GM21825 (cell line): ENCODE measurements around the gene PLCD3.

Source experiments
- ATAC-seq: cut with Tn5 transposase; IDR thresholded peaks from one replicate; pipeline ENCODE4 v1.9.1; 2021; ENCODE audit warnings: mild to moderate bottlenecking, moderate library complexity; ENCODE audit not compliant: unreplicated experiment

PLCD3 gene

GRCh38 chr17:45081047-45081703, 51.1 kb downstream of the PLCD3 start:
- no peak for ATAC-seq

- no peak for ATAC-seq
Observed at GRCh38 chr17:45077643-45078042, 54.7 kb downstream of the PLCD3 start.

GRCh38 chr17:45073414-45074070, 58.8 kb downstream of the PLCD3 start:
- no peak for ATAC-seq

GRCh38 chr17:45070809-45071208, 61.5 kb downstream of the PLCD3 start:
- ATAC-seq, result no peak

DNA sequence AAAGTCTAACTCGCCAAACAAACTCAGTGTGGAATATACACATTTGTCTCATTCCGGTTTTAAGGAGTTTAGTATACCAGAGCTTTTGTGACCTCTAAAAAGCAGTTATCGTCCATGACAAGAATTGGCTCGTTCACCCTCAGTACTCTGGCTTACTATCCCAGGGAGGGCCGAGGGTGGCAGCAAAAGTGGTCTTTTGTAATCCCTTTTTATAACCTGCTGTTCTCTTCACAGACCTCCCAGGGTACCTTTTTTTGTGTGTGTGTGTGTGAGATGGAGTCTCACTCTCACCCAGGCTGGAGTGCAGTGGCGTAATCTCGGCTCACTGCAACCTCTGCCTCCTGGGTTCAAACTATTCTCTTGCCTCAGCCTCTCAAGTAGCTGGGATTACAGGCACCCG, 62.3 kb downstream of the PLCD3 start:
- no peak for ATAC-seq

- ATAC-seq, result no peak
Observed at GRCh38 chr17:45067637-45068036, 64.7 kb downstream of the PLCD3 start.

GRCh38 chr17:45063198-45063597, 69.1 kb downstream of the PLCD3 start:
- no peak for ATAC-seq

- no peak for ATAC-seq
Observed at GRCh38 chr17:45061606-45062205, 70.6 kb downstream of the PLCD3 start.

- ATAC-seq, result peak; percentile 83
Observed at GRCh38 chr17:45060797-45061605, 71.3 kb downstream of the PLCD3 start, which contains the start of gene NMT1. Gene NMT1, plus strand, starts transcription at chr17:45061317. Its CDS starts 13 bp downstream, at chr17:45061330.

DNA sequence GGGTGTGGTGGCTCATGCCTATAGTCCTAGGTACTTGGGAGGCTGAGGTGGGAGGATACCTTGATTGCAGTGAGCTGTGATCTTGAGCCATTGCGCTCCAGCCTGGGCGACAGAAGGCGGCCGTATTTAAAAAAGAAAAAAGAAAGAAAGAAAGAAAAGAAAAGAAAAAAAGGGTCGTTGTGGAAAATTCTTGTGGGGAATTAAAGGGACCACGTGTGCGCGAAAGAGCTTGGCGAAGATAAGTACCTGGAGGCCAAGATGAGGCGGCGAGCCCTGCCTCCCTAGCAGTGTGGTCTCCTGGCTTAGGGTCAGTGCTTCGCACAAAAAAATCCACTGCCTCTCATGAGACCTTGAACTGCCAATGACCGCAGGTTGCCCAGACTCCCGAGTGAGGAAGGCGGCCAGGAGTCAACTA, 71.9 kb downstream of the PLCD3 start:
- ATAC-seq, result no peak
